Thyroid gland (tissue), 4 donors: ENCODE results near the gene SOD3. TPM values are rescaled to one million over a fixed set of nuclear protein-coding genes. Genes with fewer than 3 reads are reported as not detected.

Experiments used
- DNase-seq, 2 donors: peaks; one replicate each; pipeline ENCODE4 v3.0.0-alpha.2; 2019
- H3K27ac ChIP-seq, 3 donors: fragments of 200-600 bp; sonication (generic); 1 replicate in 2 of 3; 2 replicates in 1 of 3; pipeline ENCODE4 v1.5.1; 2016 to 2019; ENCODE audit warnings: mild to moderate bottlenecking in 1 of 3, moderate library complexity in 1 of 3
- H3K27me3 ChIP-seq: fragments of 200-600 bp; sonication (generic); one replicate; pipeline ENCODE4 v1.5.1; 2019
- H3K36me3 ChIP-seq, 2 donors: fragments of 200-600 bp; sonication (generic); one replicate each; pipeline ENCODE4 v1.5.1; 2016 to 2019
- H3K4me1 ChIP-seq, 2 donors: fragments of 200-600 bp; sonication (generic); one replicate each; pipeline ENCODE4 v1.5.1; 2017 to 2019
- H3K4me3 ChIP-seq, 3 donors: fragments of 200-600 bp; sonication (generic); replicated peaks in 1 of 3; 1 replicate in 2 of 3; 2 replicates in 1 of 3; pipeline ENCODE4 v1.5.1; 2016; ENCODE audit warnings: mild to moderate bottlenecking in 1 of 3
- H3K9me3 ChIP-seq: fragments of 200-600 bp; sonication (generic); one replicate; pipeline ENCODE4 v1.5.1; 2017
- CTCF ChIP-seq, 6 experiments: fragments of 200-600 bp in 3 of 6; fragments of 450-650 bp in 3 of 6; sonication (generic) in 3 of 6; IDR thresholded peaks; one replicate each; pipeline ENCODE4 v1.5.1; 2016 to 2019; ENCODE audit warnings: antibody characterized with exemption in 6 of 6, mild to moderate bottlenecking in 2 of 6, inconsistent platforms in 1 of 6, moderate library complexity in 1 of 6
- POLR2A ChIP-seq, 2 donors: fragments of 450-650 bp; IDR thresholded peaks; one replicate each; pipeline ENCODE4 v1.6.1; 2017; ENCODE audit warnings: antibody characterized with exemption in 2 of 2, mild to moderate bottlenecking in 2 of 2, moderate library complexity in 1 of 2
- WGBS, 2 donors: methylation state at CpG; one replicate each; pipeline ENCODE4 v1.1.5; 2017; 5-methylcytosine and 5-hydroxymethylcytosine counted together
- intact Hi-C: fragments of 100-400 bp; cut with DNase I; formaldehyde crosslinking; loops from one replicate; pipeline ENCODE4 v1.15.1; 2023
- total RNA-seq, 4 donors: library from RNA; depleted of rRNA; stranded (reverse); fragments of >200 nt; gene quantifications; one replicate each; pipeline ENCODE4 v1.2.3, GENCODE V29; 2016

Gene SOD3
- total RNA-seq, 4 donors from 2014 or later: 140 to 215 (median 162) TPM

- Histone ChIP-seq H3K27me3 (no peaks in the 10 kb centered on the region), H3K4me3 (no peak overlapping the region), H3K36me3 (no peaks in the 10 kb centered on the region), H3K27ac (no peak overlapping the region), H3K9me3 (no peaks in the 10 kb centered on the region), H3K4me1 (peaks cover 14 to 15% of the 10 kb centered on the region in 2 donors)
- intact Hi-C loops: no loop called here
- no peak for DNase-seq
- no peak for TF ChIP-seq CTCF (IDR thresholded peaks at IDR 0.05)
- no peak for TF ChIP-seq POLR2A (IDR thresholded peaks at IDR 0.05)
- 94% methylated on average over 9 of the region's 9 CpGs for WGBS, 2 donors
Measured at GRCh38 chr4:24842356-24842755, 47.0 kb downstream of the SOD3 start.

- H3K27ac ChIP-seq: no peak overlapping the region
- H3K4me1 ChIP-seq: peaks cover 14 to 15% of the 10 kb centered on the region in 2 donors
- H3K36me3 ChIP-seq: no peaks in the 10 kb centered on the region
- TF ChIP-seq CTCF (IDR thresholded peaks at IDR 0.05): no peak
- no peaks in the 10 kb centered on the region for H3K9me3 ChIP-seq
- intact Hi-C loops: no loop called here
- no peak for DNase-seq
- WGBS, 2 donors: 73 to 79% methylated on average over 3 of the region's 3 CpGs
- no peak overlapping the region for H3K4me3 ChIP-seq
- no peaks in the 10 kb centered on the region for H3K27me3 ChIP-seq
Measured at GRCh38 chr4:24843096-24843495, 47.7 kb downstream of the SOD3 start.

GRCh38 chr4:24845132-24845531 is 49.8 kb downstream of the SOD3 start:
- 94 to 97% methylated on average over 8 of the region's 8 CpGs for WGBS, 2 donors
- H3K27me3 ChIP-seq: no peaks in the 10 kb centered on the region
- no peaks in the 10 kb centered on the region for H3K36me3 ChIP-seq
- no peak for DNase-seq
- peaks cover 14 to 15% of the 10 kb centered on the region in 2 donors for H3K4me1 ChIP-seq
- intact Hi-C loops: no loop called here
- H3K9me3 ChIP-seq: no peaks in the 10 kb centered on the region
- H3K4me3 ChIP-seq: no peak overlapping the region
- TF ChIP-seq CTCF (IDR thresholded peaks at IDR 0.05) (no peak), POLR2A (IDR thresholded peaks at IDR 0.05) (no peak)
- H3K27ac ChIP-seq: no peak overlapping the region

GRCh38 chr4:24845902-24846301 is 50.5 kb downstream of the SOD3 start:
- intact Hi-C loops: no loop called here
- Histone ChIP-seq H3K27ac (no peak overlapping the region), H3K36me3 (no peaks in the 10 kb centered on the region), H3K4me3 (no peak overlapping the region), H3K4me1 (peaks cover 9 to 10% of the 10 kb centered on the region in 2 donors), H3K9me3 (no peaks in the 10 kb centered on the region), H3K27me3 (no peaks in the 10 kb centered on the region)
- WGBS, 2 donors: 96 to 100% methylated on average over 5 of the region's 5 CpGs
- TF ChIP-seq POLR2A (IDR thresholded peaks at IDR 0.05) (no peak), CTCF (IDR thresholded peaks at IDR 0.05) (no peak)
- DNase-seq: no peak

GRCh38 chr4:24846716-24847115 is 51.3 kb downstream of the SOD3 start:
- DNase-seq: no peak
- no peak overlapping the region for H3K27ac ChIP-seq
- 86 to 92% methylated on average over 5 of the region's 5 CpGs for WGBS, 2 donors

More at GRCh38 chr4:24846716-24847115, 51.3 kb downstream of the SOD3 start:
- no peaks in the 10 kb centered on the region for H3K36me3 ChIP-seq
- H3K4me3 ChIP-seq: no peak overlapping the region
- no peaks in the 10 kb centered on the region for H3K9me3 ChIP-seq
- H3K4me1 ChIP-seq: peaks cover 1 to 2% of the 10 kb centered on the region in 2 donors
- no peaks in the 10 kb centered on the region for H3K27me3 ChIP-seq
- TF ChIP-seq CTCF (IDR thresholded peaks at IDR 0.05): no peak
- no peak for TF ChIP-seq POLR2A (IDR thresholded peaks at IDR 0.05)
- intact Hi-C loops: no loop called here
